Endodermal cell (in vitro differentiated cells): ENCODE measurements around the gene ZP3. TPM values are rescaled to one million over a fixed set of nuclear protein-coding genes. Genes with fewer than 3 reads are reported as not detected.

Source experiments
- DNase-seq: peaks from one replicate; pipeline ENCODE4 v3.0.0-alpha.2; 2017
- H3K27ac ChIP-seq: 2 replicates; pipeline ENCODE4 v1.5.1; 2013; ENCODE audit warnings: mild to moderate bottlenecking, low read depth, low read length, moderate library complexity
- H3K27me3 ChIP-seq: 2 replicates; pipeline ENCODE4 v1.6.1; 2013; ENCODE audit warnings: mild to moderate bottlenecking, low read length, moderate library complexity; ENCODE audit not compliant: insufficient read depth, control insufficient read depth, poor library complexity, severe bottlenecking
- H3K36me3 ChIP-seq: 2 replicates; pipeline ENCODE4 v1.7.0; 2013; ENCODE audit warnings: mild to moderate bottlenecking, low read length, moderate library complexity; ENCODE audit not compliant: control insufficient read depth, insufficient read depth
- H3K4me1 ChIP-seq: one replicate; pipeline ENCODE4 v1.7.0; 2013; ENCODE audit warnings: low read length; ENCODE audit not compliant: control insufficient read depth, insufficient read depth
- H3K4me3 ChIP-seq: 2 replicates; pipeline ENCODE4 v1.5.1; 2013; ENCODE audit warnings: mild to moderate bottlenecking, low read length, moderate library complexity
- H3K9ac ChIP-seq: 2 replicates; pipeline ENCODE4 v1.6.1; 2013; ENCODE audit warnings: mild to moderate bottlenecking, low read length, moderate library complexity; ENCODE audit not compliant: poor library complexity, severe bottlenecking; ENCODE audit errors: extremely low read depth
- H3K9me3 ChIP-seq: 2 replicates; pipeline ENCODE4 v1.6.1; 2013; ENCODE audit warnings: mild to moderate bottlenecking, low read length, moderate library complexity; ENCODE audit not compliant: control insufficient read depth
- H3K27ac Mint-ChIP-seq: 2 replicates; pipeline ENCODE4 v1.8.0; 2020; ENCODE audit warnings: mixed read lengths
- H3K27me3 Mint-ChIP-seq: 2 replicates; pipeline ENCODE4 v1.8.0; 2021; ENCODE audit warnings: mild to moderate bottlenecking, mixed read lengths; ENCODE audit not compliant: insufficient read depth
- H3K36me3 Mint-ChIP-seq: 2 replicates; pipeline ENCODE4 v1.8.0; 2020; ENCODE audit warnings: low read depth, mixed read lengths
- H3K4me1 Mint-ChIP-seq: 2 replicates; pipeline ENCODE4 v1.8.0; 2020; ENCODE audit warnings: mixed read lengths
- H3K4me3 Mint-ChIP-seq: 2 replicates; pipeline ENCODE4 v1.8.0; 2020; ENCODE audit warnings: mild to moderate bottlenecking, moderate library complexity, mixed read lengths
- H3K9me3 Mint-ChIP-seq: 2 replicates; pipeline ENCODE4 v1.8.0; 2020; ENCODE audit warnings: mild to moderate bottlenecking, mixed read lengths
- WGBS, 2 experiments: methylation state at CpG; one replicate each; pipeline versions ENCODE4 v1.1.5 to v1.1.7; 2013; ENCODE audit warnings: missing lambda C conversion rate in 2 of 2, mixed read lengths in 1 of 2; ENCODE audit not compliant: insufficient coverage in 1 of 2, insufficient read length in 1 of 2; 5-methylcytosine and 5-hydroxymethylcytosine counted together
- total RNA-seq, 2 donors: library from RNA; stranded (reverse); fragmentation: NEBNext Ultra II Directional in 1 of 2; extraction: Animal tissue kit (Norgen Biotek cat#: 25700) in 1 of 2; gene quantifications; 2 replicates in 1 of 2; 3 replicates in 1 of 2; pipeline ENCODE4 v1.2.1, GENCODE V29; 2021
- TF ChIP-seq, protein P1 (sequence below): fragments of 200-600 bp; sonication (generic); conservative IDR thresholded peaks from 2 replicates; pipeline ENCODE4 v1.5.0; 2021; ENCODE audit warnings: antibody characterized with exemption, mild to moderate bottlenecking

Gene ZP3
- total RNA-seq, 2 donors from 2014 or later: 0.53 to 2.3 TPM

DNA sequence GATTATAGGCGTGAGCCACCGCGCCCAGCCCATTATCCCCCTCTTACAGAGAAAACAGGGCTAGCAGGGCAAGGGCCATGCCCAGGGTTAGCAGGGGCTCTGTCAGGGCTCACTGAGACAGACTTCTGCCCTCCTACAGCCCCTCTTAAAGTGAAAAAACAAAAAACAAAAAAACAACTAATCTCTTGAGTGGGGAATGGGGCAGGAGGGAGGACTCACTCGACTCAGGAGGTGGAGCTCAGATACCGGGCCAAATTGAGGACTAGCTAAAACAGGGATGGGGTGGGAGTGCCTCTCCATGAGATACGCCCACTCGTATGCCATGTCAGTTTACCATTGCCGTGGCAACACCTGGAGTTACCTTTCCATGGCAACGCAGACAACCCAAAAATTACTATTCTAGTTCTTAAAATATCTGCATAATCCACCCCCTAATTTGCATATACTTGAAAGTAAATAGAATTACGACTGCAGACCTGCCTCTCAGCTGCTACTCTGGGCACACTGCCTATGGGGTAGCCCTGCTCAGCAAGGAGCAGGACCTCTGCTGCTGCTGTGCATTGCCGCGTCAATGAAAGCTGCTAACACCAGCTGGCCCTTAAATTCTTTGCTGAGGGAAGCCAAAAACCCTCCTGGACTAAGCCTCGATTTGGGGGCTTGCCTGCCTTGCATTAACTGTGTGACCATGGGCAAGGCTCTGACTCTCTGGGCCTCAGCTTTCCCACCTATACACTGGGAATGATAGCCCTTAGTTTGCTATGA, 28.6 kb upstream of the ZP3 start:
- no peaks in the 10 kb centered on the region for H3K9me3 ChIP-seq
- H3K4me3 Mint-ChIP-seq: no peak overlapping the region
- H3K9me3 Mint-ChIP-seq: no peaks in the 10 kb centered on the region
- no peak overlapping the region for H3K9ac ChIP-seq
- peaks cover 14% of the 10 kb centered on the region for H3K4me1 Mint-ChIP-seq
- no peaks in the 10 kb centered on the region for H3K4me1 ChIP-seq
- no peak overlapping the region for H3K4me3 ChIP-seq
- no peak overlapping the region for H3K27ac ChIP-seq
- DNase-seq: peak; percentile 86
- TF ChIP-seq, protein P1, sequence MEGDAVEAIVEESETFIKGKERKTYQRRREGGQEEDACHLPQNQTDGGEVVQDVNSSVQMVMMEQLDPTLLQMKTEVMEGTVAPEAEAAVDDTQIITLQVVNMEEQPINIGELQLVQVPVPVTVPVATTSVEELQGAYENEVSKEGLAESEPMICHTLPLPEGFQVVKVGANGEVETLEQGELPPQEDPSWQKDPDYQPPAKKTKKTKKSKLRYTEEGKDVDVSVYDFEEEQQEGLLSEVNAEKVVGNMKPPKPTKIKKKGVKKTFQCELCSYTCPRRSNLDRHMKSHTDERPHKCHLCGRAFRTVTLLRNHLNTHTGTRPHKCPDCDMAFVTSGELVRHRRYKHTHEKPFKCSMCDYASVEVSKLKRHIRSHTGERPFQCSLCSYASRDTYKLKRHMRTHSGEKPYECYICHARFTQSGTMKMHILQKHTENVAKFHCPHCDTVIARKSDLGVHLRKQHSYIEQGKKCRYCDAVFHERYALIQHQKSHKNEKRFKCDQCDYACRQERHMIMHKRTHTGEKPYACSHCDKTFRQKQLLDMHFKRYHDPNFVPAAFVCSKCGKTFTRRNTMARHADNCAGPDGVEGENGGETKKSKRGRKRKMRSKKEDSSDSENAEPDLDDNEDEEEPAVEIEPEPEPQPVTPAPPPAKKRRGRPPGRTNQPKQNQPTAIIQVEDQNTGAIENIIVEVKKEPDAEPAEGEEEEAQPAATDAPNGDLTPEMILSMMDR: no peak
- H3K36me3 Mint-ChIP-seq: no peaks in the 10 kb centered on the region
- whole genome bisulfite sequencing, 2 experiments: 63% methylated on average over 13 of the region's 13 CpGs
- peak overlapping the region; percentile 48 for H3K27ac Mint-ChIP-seq
- peaks cover 8% of the 10 kb centered on the region for H3K27me3 Mint-ChIP-seq
- no peaks in the 10 kb centered on the region for H3K27me3 ChIP-seq
- no peaks in the 10 kb centered on the region for H3K36me3 ChIP-seq

DNA sequence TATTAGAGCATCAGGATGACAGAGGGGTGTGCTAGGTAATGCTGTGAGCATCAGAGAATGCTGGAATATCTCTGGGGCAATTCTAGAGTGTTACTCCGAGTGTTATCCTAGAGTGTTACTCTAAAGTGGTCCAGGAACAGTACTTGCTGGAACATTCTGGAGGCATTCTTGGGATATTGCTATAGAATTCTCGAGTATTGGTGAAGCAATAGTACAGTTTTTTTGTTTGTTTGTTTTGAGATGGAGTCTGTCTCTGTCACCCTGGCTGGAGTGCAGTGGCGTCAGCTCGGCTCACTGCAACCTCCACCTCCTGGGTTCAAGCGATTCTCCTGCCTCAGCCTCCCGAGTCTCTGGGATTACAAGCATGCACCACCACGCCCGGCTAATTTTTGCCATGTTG, 27.9 kb upstream of the ZP3 start:
- Histone ChIP-seq H3K27me3 (no peaks in the 10 kb centered on the region), H3K36me3 (no peaks in the 10 kb centered on the region)
- TF ChIP-seq, protein P1: no peak

DNA sequence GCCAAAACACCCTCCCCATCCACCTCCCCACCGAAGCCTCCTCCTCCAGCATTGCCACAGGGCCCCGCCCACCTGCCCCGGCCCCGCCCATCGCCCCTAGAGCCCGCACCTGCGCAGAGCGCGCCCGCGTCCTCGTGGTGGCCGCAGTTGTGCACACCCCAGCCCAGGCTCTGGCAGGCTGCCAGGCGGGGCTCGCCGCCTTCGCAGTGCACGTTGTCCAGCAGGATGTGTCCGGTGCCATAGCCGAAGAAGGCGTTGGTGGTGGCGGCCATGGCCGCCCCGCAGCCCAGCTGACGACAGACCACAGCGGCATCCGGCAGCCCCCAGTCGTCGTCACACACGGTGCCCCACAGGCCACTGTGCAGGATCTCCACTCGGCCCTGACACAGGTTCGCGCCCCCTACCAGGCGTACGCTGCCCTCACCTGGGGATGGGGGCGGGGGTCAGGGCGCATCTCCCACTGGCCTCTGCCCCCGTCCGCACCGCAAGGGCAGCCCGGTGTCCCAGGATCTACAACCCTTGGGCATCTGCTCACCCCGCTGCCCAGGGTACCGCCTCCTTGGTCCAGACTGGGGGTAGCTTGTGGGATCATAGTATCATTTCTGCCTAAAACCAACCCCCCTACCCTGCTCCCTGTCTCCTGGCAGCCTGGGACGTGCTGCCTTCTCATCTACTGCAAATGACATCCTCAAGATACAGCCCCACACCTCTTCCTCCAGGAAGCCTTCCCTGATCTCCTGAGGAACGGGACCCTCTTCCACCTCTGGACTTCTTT, 27.2 kb upstream of the ZP3 start:
- Histone ChIP-seq H3K27ac (no peak overlapping the region), H3K27me3 (no peaks in the 10 kb centered on the region), H3K9ac (no peak overlapping the region), H3K4me3 (no peak overlapping the region), H3K36me3 (no peaks in the 10 kb centered on the region), H3K9me3 (no peaks in the 10 kb centered on the region), H3K4me1 (no peaks in the 10 kb centered on the region)
- TF ChIP-seq, protein P1: no peak
- H3K4me1 Mint-ChIP-seq: peaks cover 12% of the 10 kb centered on the region
- peaks cover 8% of the 10 kb centered on the region for H3K27me3 Mint-ChIP-seq
- H3K9me3 Mint-ChIP-seq: no peaks in the 10 kb centered on the region
- 85 to 91% methylated on average over 27 to 45 of the region's 45 CpGs for WGBS, 2 experiments
- no peak overlapping the region for H3K27ac Mint-ChIP-seq
- no peak overlapping the region for H3K4me3 Mint-ChIP-seq
- DNase-seq: peak; percentile 93
- peaks cover 1% of the 10 kb centered on the region for H3K36me3 Mint-ChIP-seq

More for the DNA sequence above, 27.9 kb upstream of the ZP3 start:
- Mint-ChIP-seq H3K4me3 (no peak overlapping the region), H3K27me3 (peaks cover 8% of the 10 kb centered on the region), H3K36me3 (peaks cover under 1% of the 10 kb centered on the region), H3K27ac (no peak overlapping the region), H3K9me3 (no peaks in the 10 kb centered on the region), H3K4me1 (peaks cover 14% of the 10 kb centered on the region)
- no peak for DNase-seq
- Histone ChIP-seq H3K9me3 (no peaks in the 10 kb centered on the region), H3K27ac (no peak overlapping the region), H3K9ac (no peak overlapping the region), H3K4me1 (no peaks in the 10 kb centered on the region), H3K4me3 (no peak overlapping the region)
- WGBS, 2 experiments: 90 to 93% methylated on average over 4 to 8 of the region's 8 CpGs
